Fibroblast of lung (primary cell): Measurements from ENCODE around the gene TRIM5.
"Not testable (repeated sequence)": the region's sequence is repeated elsewhere in the genome, so short reads cannot be mapped to it uniquely, and the experiment has no call there.

Source experiments
- EZH2 ChIP-seq: IDR thresholded peaks from 2 replicates; pipeline ENCODE4 v1.5.1; 2012; ENCODE audit warnings: low read length, control low read depth, mild to moderate bottlenecking; ENCODE audit errors: missing control alignments
- TF ChIP-seq, protein P1 (sequence below), 2 donors: IDR thresholded peaks in 1 of 2; conservative IDR thresholded peaks in 1 of 2; 1 replicate in 1 of 2; 2 replicates in 1 of 2; pipeline ENCODE4 v1.5.1; 2011 to 2012; ENCODE audit warnings: low read length in 2 of 2, control low read depth in 1 of 2, inconsistent platforms in 1 of 2, low read depth in 1 of 2, mild to moderate bottlenecking in 1 of 2

DNA sequence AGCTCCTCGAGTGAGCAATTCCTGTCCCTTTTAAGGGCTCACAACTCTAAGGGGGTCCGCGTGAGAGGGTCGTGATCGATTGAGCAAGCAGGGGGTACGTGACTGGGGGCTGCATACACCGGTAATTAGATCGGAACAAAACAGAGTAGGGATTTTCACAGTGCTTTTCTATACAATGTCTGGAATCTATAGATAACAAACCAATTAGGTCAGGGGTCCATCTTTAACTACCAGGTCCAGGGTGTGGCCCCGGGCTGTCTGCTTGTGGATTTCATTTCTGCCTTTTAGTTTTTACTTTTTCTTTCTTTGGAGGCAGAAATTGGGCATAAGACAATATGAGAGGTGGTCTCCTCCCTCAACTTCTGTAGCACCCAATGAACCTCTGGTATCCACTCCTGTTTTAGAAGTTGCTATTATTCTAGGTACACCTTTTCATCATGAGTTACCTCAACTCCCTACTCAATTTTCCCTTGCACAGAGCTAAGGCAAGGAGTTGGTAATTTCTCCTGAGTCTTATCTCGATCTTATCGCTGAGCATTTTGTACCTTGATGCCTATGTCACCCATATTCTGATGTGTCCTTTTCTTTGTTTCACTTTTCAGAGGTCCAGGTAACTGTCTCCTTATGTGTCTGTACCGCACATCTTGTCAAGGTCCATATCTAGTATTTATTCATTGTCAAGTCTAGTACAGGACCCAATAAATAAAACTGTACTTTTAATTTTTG is 6.5 kb upstream of the TRIM5 start:
- TF ChIP-seq, protein P1, sequence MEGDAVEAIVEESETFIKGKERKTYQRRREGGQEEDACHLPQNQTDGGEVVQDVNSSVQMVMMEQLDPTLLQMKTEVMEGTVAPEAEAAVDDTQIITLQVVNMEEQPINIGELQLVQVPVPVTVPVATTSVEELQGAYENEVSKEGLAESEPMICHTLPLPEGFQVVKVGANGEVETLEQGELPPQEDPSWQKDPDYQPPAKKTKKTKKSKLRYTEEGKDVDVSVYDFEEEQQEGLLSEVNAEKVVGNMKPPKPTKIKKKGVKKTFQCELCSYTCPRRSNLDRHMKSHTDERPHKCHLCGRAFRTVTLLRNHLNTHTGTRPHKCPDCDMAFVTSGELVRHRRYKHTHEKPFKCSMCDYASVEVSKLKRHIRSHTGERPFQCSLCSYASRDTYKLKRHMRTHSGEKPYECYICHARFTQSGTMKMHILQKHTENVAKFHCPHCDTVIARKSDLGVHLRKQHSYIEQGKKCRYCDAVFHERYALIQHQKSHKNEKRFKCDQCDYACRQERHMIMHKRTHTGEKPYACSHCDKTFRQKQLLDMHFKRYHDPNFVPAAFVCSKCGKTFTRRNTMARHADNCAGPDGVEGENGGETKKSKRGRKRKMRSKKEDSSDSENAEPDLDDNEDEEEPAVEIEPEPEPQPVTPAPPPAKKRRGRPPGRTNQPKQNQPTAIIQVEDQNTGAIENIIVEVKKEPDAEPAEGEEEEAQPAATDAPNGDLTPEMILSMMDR (conservative IDR thresholded peaks at IDR 0.05 in 1 of 2, IDR thresholded peaks at IDR 0.05 in 1 of 2; ENCODE audit: low read depth in 1 of 2, low read length in 2 of 2), result not testable (repeated sequence)
- TF ChIP-seq EZH2, result not testable (repeated sequence)
